Choroid plexus epithelial cell (primary cell): ENCODE data around the gene UBR3.
"Not testable (repeated sequence)": the region's sequence is repeated elsewhere in the genome, so short reads cannot be mapped to it uniquely, and the experiment has no call there.

Experiments
- DNase-seq: peaks from one replicate; pipeline ENCODE4 v3.0.0-alpha.2; 2010; ENCODE audit warnings: low read depth
- H3K4me3 ChIP-seq: 2 replicates; pipeline ENCODE4 v1.5.1; 2011; ENCODE audit warnings: low read depth, mild to moderate bottlenecking, control low read depth, low read length, moderate library complexity
- CTCF ChIP-seq: conservative IDR thresholded peaks from 2 replicates; pipeline ENCODE4 v1.5.1; 2011; ENCODE audit warnings: low read depth, mild to moderate bottlenecking, control low read depth, inconsistent platforms, low read length, moderate library complexity

UBR3 gene

GRCh38 chr2:170121689-170122088, 294.4 kb downstream of the UBR3 start:
- DNase-seq = no peak
- H3K4me3 ChIP-seq = no peak overlapping the region
- no peak for TF ChIP-seq CTCF

GRCh38 chr2:170122883-170123547, 295.8 kb downstream of the UBR3 start:
- H3K4me3 ChIP-seq = no peak overlapping the region
- TF ChIP-seq CTCF = no peak
- DNase-seq = peak; percentile 52

- DNase-seq = peak; percentile 40
- TF ChIP-seq CTCF = peak; percentile 38
- H3K4me3 ChIP-seq = no peak overlapping the region
These were observed 296.3 kb downstream of the UBR3 start for GRCh38 chr2:170123593-170123992.

- not testable (repeated sequence) for DNase-seq, H3K4me3 ChIP-seq
These were observed 299.0 kb downstream of the UBR3 start for GRCh38 chr2:170126138-170126728.
